Spleen (tissue), 7 donors: ENCODE measurements around the gene SPON1.

Experiments used
- POLR2A ChIP-seq, 3 donors: fragments of 450-650 bp; IDR thresholded peaks; one replicate each; pipeline ENCODE4 v1.5.1; 2017; ENCODE audit warnings: antibody characterized with exemption in 3 of 3, mild to moderate bottlenecking in 1 of 3
- POLR2AphosphoS5 ChIP-seq, 3 donors: sonication (generic); formaldehyde crosslinking; IDR thresholded peaks; one replicate each; pipeline ENCODE4 v1.5.1; 2017; ENCODE audit warnings: antibody characterized with exemption in 3 of 3
- TF ChIP-seq, protein P1 (sequence below), 11 experiments: fragments of 200-600 bp in 7 of 11; fragments of 450-650 bp in 4 of 11; sonication (generic) in 4 of 11; IDR thresholded peaks in 8 of 11; conservative IDR thresholded peaks in 3 of 11; 1 replicate in 7 of 11; 2 replicates in 4 of 11; pipeline versions ENCODE4 v1.4.0 to v1.8.0; 2016 to 2021; ENCODE audit warnings: antibody characterized with exemption in 11 of 11, inconsistent platforms in 4 of 11, mild to moderate bottlenecking in 1 of 11
- donor health status: DM: no; HTN: no; CAD: no; lungs with moderate emphysema.
- donor health status: DM: no; HTN: no; CAD: no.
- donor health status: DM: no; HTN: no; CAD: no.

- TF ChIP-seq, protein P1, sequence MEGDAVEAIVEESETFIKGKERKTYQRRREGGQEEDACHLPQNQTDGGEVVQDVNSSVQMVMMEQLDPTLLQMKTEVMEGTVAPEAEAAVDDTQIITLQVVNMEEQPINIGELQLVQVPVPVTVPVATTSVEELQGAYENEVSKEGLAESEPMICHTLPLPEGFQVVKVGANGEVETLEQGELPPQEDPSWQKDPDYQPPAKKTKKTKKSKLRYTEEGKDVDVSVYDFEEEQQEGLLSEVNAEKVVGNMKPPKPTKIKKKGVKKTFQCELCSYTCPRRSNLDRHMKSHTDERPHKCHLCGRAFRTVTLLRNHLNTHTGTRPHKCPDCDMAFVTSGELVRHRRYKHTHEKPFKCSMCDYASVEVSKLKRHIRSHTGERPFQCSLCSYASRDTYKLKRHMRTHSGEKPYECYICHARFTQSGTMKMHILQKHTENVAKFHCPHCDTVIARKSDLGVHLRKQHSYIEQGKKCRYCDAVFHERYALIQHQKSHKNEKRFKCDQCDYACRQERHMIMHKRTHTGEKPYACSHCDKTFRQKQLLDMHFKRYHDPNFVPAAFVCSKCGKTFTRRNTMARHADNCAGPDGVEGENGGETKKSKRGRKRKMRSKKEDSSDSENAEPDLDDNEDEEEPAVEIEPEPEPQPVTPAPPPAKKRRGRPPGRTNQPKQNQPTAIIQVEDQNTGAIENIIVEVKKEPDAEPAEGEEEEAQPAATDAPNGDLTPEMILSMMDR (IDR thresholded peaks at IDR 0.05 in 8 of 11, conservative IDR thresholded peaks at IDR 0.05 in 3 of 11), result no peak
- TF ChIP-seq POLR2A (IDR thresholded peaks at IDR 0.05), result no peak
- no peak for TF ChIP-seq POLR2AphosphoS5 (IDR thresholded peaks at IDR 0.05)
Observed at GRCh38 chr11:14266622-14267021, 304.1 kb downstream of the SPON1 start.
